OCI-LY3 (cell line): ENCODE data around the gene GPC4.

ENCODE experiments used
- H2AFZ ChIP-seq: fragments of 200-600, 300-600 bp; shearing (Covaris generic); 2 replicates; pipeline ENCODE4 v1.6.0; 2014; ENCODE audit warnings: antibody characterized with exemption, low read depth, low read length
- H3K27ac ChIP-seq: fragments of 200-600, 300-600 bp; sonication (generic); 2 replicates; pipeline ENCODE4 v1.5.1; 2014; ENCODE audit warnings: mild to moderate bottlenecking, low read length, moderate library complexity, mixed read lengths
- H3K27me3 ChIP-seq: fragments of 200-600, 300-600 bp; sonication (generic); 2 replicates; pipeline ENCODE4 v1.6.1; 2014; ENCODE audit warnings: low read depth, low read length, mixed read lengths
- H3K36me3 ChIP-seq: fragments of 200-600, 300-600 bp; sonication (generic); replicated peaks from 2 replicates; pipeline ENCODE3; 2014; ENCODE audit warnings: low read depth, low read length, mixed read lengths
- H3K4me1 ChIP-seq: fragments of 300-600, 200-600 bp; sonication (generic); 2 replicates; pipeline ENCODE4 v1.6.1; 2014; ENCODE audit warnings: low read length, mixed read lengths
- H3K4me2 ChIP-seq: fragments of 200-600, 300-600 bp; sonication (generic); 2 replicates; pipeline ENCODE4 v1.6.1; 2014; ENCODE audit warnings: low read length, mixed read lengths
- H3K4me3 ChIP-seq: fragments of 300-600, 200-600 bp; sonication (generic); 2 replicates; pipeline ENCODE4 v1.5.1; 2014; ENCODE audit warnings: antibody characterized with exemption, mild to moderate bottlenecking, low read length, moderate library complexity
- H3K79me2 ChIP-seq: fragments of 300-600, 200-600 bp; shearing (Covaris generic); 2 replicates; pipeline ENCODE4 v1.6.1; 2014; ENCODE audit warnings: mild to moderate bottlenecking, low read length, mixed read lengths
- H3K9ac ChIP-seq: fragments of 300-600, 200-600 bp; shearing (Covaris generic); 2 replicates; pipeline ENCODE4 v1.6.0; 2014; ENCODE audit warnings: mild to moderate bottlenecking, low read length, moderate library complexity
- H3K9me3 ChIP-seq: fragments of 200-600, 300-600 bp; shearing (Covaris generic); 2 replicates; pipeline ENCODE4 v1.6.1; 2014; ENCODE audit warnings: low read length, mixed read lengths; ENCODE audit not compliant: insufficient read depth
- H4K20me1 ChIP-seq: fragments of 200-600, 300-600 bp; sonication (generic); 2 replicates; pipeline ENCODE4 v1.6.1; 2016; ENCODE audit warnings: low read length, mixed read lengths; ENCODE audit not compliant: insufficient read depth
- EZH2phosphoT487 ChIP-seq: fragments of 200-600 bp; shearing (Covaris generic); IDR thresholded peaks from 2 replicates; pipeline ENCODE4 v1.6.1; 2018; ENCODE audit warnings: antibody characterized with exemption, mixed run types, low read depth
- TF ChIP-seq, protein P1 (sequence below): fragments of 200-600, 300-600 bp; sonication (generic); IDR thresholded peaks from 2 replicates; pipeline ENCODE4 v1.5.1; 2014; ENCODE audit warnings: antibody characterized with exemption, low read length, low read depth

The GPC4 gene

DNA sequence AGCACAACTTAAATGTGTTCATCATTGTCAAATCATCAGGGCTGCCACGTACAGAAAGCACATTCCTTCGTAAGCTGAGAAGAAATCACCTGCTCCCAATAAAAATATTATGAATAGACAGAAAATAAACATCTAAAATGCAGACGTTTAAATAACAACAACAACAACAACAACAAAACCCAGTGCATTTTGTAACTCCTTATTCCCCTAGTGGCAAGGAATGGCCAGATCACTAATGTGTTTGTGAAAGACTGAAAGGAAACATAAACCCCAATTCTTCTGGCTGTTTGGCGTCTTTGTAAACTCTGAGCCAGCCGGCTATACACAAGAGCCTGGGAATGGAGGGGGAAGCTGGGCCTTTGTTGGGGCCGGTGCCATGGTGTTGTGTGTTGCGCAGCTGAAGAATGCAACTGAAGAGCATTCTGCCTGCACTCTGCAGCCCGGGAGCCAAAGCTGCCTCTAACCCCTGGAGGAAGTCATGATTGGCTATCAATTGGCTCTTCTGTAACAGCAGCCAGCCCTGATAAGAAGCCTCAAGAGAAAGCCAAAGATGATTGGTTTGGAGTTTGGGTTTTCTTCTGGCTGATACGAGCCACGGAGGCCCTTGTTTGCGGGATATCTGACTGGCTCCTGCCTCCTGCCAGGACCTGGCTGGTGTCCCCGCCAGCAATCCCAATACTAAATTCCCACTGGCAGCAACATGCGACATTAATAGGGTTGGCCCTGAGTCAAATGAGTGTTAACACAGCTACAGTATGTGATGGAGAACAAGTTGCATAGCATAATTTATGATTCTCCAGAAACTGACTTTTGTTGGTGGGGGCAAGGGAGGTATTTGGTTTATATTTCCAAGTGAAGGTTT, 107.4 kb downstream of the GPC4 start:
- H3K9ac ChIP-seq, result no peak overlapping the region
- H3K9me3 ChIP-seq, result no peaks in the 10 kb centered on the region
- H3K4me3 ChIP-seq, result no peak overlapping the region
- no peak overlapping the region for H3K27ac ChIP-seq
- no peak overlapping the region for H3K4me2 ChIP-seq
- no peaks in the 10 kb centered on the region for H3K79me2 ChIP-seq
- H4K20me1 ChIP-seq, result no peaks in the 10 kb centered on the region
- H3K36me3 ChIP-seq, result no peaks in the 10 kb centered on the region
- H3K27me3 ChIP-seq, result 0 out of 2 replicates have a peak, but pooled peaks cover 7% of the 10 kb centered on the region
- H3K4me1 ChIP-seq, result no peaks in the 10 kb centered on the region
- TF ChIP-seq, protein P1, sequence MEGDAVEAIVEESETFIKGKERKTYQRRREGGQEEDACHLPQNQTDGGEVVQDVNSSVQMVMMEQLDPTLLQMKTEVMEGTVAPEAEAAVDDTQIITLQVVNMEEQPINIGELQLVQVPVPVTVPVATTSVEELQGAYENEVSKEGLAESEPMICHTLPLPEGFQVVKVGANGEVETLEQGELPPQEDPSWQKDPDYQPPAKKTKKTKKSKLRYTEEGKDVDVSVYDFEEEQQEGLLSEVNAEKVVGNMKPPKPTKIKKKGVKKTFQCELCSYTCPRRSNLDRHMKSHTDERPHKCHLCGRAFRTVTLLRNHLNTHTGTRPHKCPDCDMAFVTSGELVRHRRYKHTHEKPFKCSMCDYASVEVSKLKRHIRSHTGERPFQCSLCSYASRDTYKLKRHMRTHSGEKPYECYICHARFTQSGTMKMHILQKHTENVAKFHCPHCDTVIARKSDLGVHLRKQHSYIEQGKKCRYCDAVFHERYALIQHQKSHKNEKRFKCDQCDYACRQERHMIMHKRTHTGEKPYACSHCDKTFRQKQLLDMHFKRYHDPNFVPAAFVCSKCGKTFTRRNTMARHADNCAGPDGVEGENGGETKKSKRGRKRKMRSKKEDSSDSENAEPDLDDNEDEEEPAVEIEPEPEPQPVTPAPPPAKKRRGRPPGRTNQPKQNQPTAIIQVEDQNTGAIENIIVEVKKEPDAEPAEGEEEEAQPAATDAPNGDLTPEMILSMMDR, result no peak
- TF ChIP-seq EZH2phosphoT487, result no peak
- H2AFZ ChIP-seq, result no peak overlapping the region

DNA sequence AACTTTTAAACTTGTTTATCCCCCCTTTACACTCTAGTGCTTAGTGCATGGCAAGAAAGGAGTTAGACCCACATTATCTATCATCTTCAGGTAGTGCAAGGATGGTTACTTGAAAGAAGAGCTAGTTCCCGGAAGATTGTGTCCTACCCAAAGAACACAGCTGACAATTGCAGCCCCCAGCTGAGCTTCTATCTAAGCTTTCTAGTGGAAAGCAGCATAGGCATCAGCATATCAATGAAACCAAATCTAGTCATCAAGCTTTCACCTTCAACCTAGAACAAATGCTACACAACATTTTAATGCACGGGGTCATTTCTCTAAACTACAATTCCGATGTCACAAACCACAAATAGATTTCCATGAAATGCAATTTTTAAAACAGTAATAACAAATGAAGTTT, 108.2 kb downstream of the GPC4 start:
- Histone ChIP-seq H3K4me1 (no peaks in the 10 kb centered on the region), H3K4me2 (no peak overlapping the region), H3K9me3 (no peaks in the 10 kb centered on the region), H4K20me1 (no peaks in the 10 kb centered on the region), H3K9ac (no peak overlapping the region), H3K79me2 (no peaks in the 10 kb centered on the region), H3K36me3 (no peaks in the 10 kb centered on the region), H2AFZ (no peak overlapping the region), H3K27ac (no peak overlapping the region), H3K4me3 (no peak overlapping the region), H3K27me3 (0 out of 2 replicates have a peak, but pooled peaks cover 7% of the 10 kb centered on the region)
- TF ChIP-seq, protein P1, result no peak
- TF ChIP-seq EZH2phosphoT487, result no peak

DNA sequence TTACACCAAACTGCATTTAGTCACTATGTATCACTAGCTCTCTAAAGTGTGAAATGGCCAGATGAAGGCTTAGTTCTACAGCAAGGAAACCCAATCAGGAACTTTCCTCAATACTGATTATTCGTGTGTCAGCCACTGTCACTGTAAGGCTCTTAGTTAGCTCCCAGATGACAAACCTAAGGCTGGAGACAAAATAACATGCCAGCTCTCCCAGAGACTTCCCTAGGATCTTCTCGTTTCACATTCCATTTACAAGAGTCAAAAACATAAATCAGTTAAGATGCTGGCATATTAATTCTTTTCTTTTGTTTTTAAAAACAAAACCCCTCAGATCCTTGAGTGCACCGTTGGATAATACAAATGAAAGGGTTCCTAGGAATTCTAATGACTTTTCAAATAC, 109.0 kb downstream of the GPC4 start:
- Histone ChIP-seq H3K9me3 (no peaks in the 10 kb centered on the region), H3K4me2 (no peak overlapping the region), H3K36me3 (no peaks in the 10 kb centered on the region), H3K79me2 (no peaks in the 10 kb centered on the region), H2AFZ (no peak overlapping the region), H3K4me1 (no peaks in the 10 kb centered on the region), H3K27me3 (0 out of 2 replicates have a peak, but pooled peaks cover 7% of the 10 kb centered on the region), H3K27ac (no peak overlapping the region), H3K9ac (no peak overlapping the region), H4K20me1 (no peaks in the 10 kb centered on the region), H3K4me3 (no peak overlapping the region)
- TF ChIP-seq EZH2phosphoT487, result no peak
- TF ChIP-seq, protein P1, result no peak

DNA sequence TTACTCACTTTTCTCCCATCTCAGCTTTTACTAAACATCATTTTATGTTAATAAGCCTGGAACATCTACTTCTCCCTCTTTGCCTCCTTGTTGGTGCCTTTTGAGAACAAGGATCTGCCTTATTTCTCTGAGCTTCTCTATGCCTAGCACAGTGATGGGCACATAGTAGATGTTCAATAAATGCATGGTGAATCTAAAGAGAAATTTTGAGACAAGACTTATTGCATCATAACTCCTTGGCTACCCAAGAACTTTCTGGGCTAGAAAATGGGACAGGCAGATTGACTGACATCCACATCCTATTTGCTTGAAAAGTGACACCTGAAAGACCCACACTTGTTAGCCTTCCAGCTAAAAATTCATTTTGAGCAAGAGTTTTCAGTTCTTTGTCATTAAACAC, 109.9 kb downstream of the GPC4 start:
- Histone ChIP-seq H3K4me3 (no peak overlapping the region), H3K4me2 (no peak overlapping the region), H3K36me3 (no peaks in the 10 kb centered on the region), H3K9ac (no peak overlapping the region), H3K27ac (no peak overlapping the region), H3K4me1 (no peaks in the 10 kb centered on the region), H4K20me1 (no peaks in the 10 kb centered on the region), H3K79me2 (no peaks in the 10 kb centered on the region), H3K27me3 (0 out of 2 replicates have a peak, but pooled peaks cover 7% of the 10 kb centered on the region), H2AFZ (no peak overlapping the region), H3K9me3 (no peaks in the 10 kb centered on the region)
- TF ChIP-seq, protein P1, result no peak
- no peak for TF ChIP-seq EZH2phosphoT487
